ENCODE data around the gene ATOX1. TPM values are rescaled to one million over a fixed set of nuclear protein-coding genes. Genes with fewer than 3 reads are reported as not detected.

Gene ATOX1
- total and polyA plus RNA-seq, 9 of the 15 experiments (the other 6 are each of a cell fraction or from before 2014, with no cell fraction given), result 59.2 to 318 (median 86.2) TPM

DNA sequence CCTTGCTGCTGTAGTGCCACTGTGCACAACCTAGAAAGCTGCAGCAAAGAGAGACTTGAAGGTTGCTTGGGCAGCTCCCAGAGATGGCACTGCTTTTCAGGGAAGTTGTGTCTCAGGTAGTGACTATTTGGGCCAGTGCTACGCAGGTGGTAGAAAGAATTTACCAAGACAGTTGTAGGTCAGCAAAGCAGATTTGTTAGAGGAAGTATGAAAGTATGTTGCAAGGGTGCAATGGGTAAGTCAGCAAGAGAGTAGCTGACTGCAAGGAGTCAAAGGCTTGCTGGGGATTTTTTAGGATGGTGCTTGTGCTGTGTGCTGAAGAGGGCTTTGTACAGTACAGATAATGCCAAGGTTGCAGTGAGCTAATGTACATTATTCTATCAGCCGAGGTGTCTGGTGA lies 38.2 kb downstream of the ATOX1 start (continued):
- TF ChIP-seq, protein P1, sequence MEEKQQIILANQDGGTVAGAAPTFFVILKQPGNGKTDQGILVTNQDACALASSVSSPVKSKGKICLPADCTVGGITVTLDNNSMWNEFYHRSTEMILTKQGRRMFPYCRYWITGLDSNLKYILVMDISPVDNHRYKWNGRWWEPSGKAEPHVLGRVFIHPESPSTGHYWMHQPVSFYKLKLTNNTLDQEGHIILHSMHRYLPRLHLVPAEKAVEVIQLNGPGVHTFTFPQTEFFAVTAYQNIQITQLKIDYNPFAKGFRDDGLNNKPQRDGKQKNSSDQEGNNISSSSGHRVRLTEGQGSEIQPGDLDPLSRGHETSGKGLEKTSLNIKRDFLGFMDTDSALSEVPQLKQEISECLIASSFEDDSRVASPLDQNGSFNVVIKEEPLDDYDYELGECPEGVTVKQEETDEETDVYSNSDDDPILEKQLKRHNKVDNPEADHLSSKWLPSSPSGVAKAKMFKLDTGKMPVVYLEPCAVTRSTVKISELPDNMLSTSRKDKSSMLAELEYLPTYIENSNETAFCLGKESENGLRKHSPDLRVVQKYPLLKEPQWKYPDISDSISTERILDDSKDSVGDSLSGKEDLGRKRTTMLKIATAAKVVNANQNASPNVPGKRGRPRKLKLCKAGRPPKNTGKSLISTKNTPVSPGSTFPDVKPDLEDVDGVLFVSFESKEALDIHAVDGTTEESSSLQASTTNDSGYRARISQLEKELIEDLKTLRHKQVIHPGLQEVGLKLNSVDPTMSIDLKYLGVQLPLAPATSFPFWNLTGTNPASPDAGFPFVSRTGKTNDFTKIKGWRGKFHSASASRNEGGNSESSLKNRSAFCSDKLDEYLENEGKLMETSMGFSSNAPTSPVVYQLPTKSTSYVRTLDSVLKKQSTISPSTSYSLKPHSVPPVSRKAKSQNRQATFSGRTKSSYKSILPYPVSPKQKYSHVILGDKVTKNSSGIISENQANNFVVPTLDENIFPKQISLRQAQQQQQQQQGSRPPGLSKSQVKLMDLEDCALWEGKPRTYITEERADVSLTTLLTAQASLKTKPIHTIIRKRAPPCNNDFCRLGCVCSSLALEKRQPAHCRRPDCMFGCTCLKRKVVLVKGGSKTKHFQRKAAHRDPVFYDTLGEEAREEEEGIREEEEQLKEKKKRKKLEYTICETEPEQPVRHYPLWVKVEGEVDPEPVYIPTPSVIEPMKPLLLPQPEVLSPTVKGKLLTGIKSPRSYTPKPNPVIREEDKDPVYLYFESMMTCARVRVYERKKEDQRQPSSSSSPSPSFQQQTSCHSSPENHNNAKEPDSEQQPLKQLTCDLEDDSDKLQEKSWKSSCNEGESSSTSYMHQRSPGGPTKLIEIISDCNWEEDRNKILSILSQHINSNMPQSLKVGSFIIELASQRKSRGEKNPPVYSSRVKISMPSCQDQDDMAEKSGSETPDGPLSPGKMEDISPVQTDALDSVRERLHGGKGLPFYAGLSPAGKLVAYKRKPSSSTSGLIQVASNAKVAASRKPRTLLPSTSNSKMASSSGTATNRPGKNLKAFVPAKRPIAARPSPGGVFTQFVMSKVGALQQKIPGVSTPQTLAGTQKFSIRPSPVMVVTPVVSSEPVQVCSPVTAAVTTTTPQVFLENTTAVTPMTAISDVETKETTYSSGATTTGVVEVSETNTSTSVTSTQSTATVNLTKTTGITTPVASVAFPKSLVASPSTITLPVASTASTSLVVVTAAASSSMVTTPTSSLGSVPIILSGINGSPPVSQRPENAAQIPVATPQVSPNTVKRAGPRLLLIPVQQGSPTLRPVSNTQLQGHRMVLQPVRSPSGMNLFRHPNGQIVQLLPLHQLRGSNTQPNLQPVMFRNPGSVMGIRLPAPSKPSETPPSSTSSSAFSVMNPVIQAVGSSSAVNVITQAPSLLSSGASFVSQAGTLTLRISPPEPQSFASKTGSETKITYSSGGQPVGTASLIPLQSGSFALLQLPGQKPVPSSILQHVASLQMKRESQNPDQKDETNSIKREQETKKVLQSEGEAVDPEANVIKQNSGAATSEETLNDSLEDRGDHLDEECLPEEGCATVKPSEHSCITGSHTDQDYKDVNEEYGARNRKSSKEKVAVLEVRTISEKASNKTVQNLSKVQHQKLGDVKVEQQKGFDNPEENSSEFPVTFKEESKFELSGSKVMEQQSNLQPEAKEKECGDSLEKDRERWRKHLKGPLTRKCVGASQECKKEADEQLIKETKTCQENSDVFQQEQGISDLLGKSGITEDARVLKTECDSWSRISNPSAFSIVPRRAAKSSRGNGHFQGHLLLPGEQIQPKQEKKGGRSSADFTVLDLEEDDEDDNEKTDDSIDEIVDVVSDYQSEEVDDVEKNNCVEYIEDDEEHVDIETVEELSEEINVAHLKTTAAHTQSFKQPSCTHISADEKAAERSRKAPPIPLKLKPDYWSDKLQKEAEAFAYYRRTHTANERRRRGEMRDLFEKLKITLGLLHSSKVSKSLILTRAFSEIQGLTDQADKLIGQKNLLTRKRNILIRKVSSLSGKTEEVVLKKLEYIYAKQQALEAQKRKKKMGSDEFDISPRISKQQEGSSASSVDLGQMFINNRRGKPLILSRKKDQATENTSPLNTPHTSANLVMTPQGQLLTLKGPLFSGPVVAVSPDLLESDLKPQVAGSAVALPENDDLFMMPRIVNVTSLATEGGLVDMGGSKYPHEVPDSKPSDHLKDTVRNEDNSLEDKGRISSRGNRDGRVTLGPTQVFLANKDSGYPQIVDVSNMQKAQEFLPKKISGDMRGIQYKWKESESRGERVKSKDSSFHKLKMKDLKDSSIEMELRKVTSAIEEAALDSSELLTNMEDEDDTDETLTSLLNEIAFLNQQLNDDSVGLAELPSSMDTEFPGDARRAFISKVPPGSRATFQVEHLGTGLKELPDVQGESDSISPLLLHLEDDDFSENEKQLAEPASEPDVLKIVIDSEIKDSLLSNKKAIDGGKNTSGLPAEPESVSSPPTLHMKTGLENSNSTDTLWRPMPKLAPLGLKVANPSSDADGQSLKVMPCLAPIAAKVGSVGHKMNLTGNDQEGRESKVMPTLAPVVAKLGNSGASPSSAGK (IDR thresholded peaks at IDR 0.05), result no peak
- no peak for TF ChIP-seq ZNF449 (CRISPR knock-in tag; IDR thresholded peaks at IDR 0.05)
- no peak for TF ChIP-seq CEBPG (CRISPR knock-in tag; IDR thresholded peaks at IDR 0.05)
- TF ChIP-seq CEBPG (tag; conservative IDR thresholded peaks at IDR 0.05 in 1 of 2, IDR thresholded peaks at IDR 0.05 in 1 of 2), result no peak
